Measurements from ENCODE around the gene TNS1.
A peak's percentile ranks its signal among the peaks of the same experiment; 100 is the strongest.

The TNS1 gene

DNA sequence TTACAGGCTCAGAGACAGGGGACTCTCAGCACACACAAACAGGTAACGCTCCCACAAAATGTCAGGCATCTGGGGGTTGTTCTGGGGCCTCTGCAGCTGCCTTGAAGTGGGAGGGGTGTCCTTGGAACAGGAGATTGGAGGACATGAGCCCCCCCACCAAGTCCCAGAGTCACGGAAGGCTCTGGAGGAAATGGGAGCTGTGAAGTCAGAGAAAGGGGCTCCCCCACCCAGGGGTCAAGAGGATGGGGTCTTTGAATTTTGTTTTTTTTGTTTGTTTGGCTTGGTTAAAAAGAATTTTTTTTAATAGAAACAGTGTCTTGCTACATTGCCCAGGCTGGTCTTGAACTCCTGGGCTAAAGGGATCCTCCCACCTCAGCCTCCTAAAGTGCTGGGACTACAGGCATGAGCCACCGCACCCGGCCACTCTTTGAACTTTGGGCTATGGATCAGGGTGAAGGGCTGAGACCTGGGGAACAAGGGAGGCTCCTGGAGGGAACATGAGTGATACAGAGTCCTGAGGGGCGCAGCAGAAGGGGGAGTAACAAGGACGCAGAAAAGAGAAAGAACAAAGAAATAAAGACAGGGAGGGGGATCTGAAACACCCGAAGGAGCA lies 46.8 kb downstream of the TNS1 start:
- DNase-seq: no peak

DNA sequence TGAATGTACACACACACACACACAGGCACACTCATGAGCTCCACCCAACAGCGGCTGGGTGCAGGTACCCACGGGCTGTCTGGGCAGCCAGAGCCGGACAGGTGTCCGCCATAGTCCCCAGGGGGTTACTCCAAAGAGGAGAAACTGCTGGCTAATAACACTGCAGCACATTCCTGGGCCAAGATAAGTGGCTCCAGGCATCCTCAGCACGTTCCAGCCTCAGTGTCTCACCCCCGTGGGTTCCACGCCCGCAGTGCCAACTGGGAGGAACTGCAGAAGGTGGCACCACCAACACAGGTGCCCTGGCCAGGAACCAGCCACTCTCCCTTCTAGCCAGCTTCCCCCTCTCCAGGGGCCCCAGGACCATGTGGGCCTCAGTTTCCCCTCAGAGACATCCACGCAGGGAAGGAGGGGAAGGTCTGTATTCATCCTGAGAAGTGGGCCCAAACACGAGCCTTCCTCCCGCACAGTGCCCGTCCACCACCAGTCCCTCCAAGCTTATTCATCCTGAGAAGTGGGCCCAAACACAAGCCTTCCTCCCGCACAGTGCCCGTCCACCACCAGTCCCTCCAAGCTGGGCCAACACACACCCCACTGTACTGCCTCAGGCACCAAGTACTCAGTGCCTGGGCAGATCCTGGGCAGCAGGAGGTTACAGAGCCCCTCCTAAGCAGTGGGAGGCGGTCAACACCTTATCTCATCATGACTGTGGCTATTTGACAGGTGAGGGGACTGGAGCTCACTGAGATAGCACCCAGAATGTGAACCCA lies 47.6 kb downstream of the TNS1 start:
- DNase-seq: no peak

GRCh38 chr2:217954469-217954868 lies 48.3 kb downstream of the TNS1 start:
- no peak for DNase-seq

DNA sequence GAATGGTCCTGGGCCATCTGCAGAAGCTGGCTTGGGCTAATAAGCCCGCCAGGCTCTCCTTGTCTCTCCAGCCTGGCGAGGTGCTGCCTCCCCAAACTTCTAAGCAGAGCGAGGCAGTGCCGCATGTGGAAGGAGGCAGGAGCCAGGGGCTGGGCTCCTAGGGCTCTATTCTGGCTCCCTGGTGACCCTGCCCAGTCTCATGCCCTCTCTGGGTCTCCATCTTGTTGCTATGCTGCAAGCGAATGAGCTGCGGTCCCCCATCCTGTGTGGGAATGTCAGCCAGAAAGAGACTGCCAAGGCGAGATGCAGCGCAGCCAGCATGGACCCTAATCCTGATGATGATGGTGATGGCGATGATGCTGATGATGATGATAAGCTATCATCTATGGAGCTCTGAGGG lies 48.7 kb downstream of the TNS1 start:
- DNase-seq: no peak

GRCh38 chr2:217953531-217953932 lies 49.3 kb downstream of the TNS1 start:
- no peak for DNase-seq

DNA sequence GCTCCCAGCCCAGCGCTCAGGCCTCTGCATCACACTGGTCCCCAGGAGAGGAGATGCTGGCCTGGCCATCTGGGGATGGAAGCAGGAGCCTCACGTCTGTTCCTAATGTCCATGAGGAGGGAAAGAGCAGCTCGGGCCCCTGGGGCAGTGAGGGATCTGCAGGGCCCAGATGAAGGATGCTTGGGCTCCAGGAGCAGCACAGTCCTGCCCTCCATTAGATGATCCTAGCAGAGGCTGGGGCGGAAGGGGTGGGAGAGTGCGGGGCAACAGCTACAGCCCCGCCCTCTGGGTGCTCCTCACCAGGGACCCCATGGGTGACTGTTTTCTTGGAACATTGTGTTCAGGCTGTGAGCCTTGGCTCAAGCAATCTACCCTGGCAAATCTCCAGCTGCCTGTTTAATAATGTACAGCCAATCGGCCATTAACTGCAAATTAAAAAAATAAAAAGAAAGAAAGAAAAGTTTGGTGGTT lies 49.7 kb downstream of the TNS1 start:
- no peak for DNase-seq

- DNase-seq: no peak
These were observed 50.4 kb downstream of the TNS1 start for GRCh38 chr2:217952409-217952808.

DNA sequence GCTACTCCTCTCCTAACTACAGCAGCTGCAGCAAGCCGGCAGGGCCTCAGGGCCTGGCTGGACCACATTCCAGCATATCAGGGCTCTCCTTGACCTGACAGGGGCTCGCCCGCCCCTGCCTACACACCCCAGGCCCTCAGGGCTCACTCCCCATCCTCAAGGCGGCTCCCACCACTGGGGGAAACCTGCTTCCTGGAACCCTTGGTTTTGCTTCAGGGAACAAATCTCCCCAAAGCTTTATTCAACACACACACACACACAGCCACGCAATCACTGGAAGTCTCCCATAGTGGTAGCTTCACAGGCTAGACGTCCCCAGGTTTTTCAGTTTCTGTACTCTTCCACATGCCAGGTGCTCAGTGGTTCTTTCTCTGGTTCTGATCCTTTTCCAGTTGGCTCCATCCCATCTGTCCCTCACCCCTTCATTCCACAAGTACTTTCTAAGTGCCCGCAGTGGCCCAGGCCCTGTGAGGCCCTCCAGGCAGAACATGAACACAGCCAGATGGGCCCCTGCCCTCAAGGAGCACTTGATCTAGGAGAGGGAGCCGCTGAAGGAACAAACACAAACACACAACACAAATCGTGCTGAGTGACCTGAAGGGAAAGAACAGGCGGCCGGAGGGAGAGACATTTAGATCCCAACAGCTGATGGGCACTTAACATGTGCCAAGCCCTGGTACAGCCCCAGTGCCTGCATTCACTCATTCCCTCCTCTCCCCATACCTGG lies 51.1 kb downstream of the TNS1 start:
- no peak for DNase-seq

- DNase-seq: no peak
These were observed 51.7 kb downstream of the TNS1 start for GRCh38 chr2:217951091-217951490.

- no peak for DNase-seq
These were observed 52.4 kb downstream of the TNS1 start for GRCh38 chr2:217950401-217950871.

DNA sequence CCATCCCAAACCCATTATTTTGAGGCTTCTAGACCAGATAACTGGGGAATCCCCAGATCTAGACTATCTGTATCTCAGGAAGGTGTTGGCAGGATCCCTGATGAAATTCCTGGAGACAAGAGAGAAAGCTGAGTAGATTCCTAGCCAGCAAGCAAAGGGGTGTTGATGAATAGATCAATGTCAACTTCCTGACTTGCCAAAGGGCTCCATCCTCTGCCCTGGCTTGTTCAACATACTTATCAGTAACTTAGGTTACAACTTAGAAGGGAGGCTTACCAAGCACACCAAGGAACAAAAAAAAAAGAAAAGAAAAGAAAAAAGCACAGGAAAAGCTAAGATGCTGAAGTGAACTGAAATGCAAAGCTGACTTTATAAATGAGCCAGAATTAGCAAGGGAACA lies 53.3 kb downstream of the TNS1 start:
- DNase-seq: no peak

DNA sequence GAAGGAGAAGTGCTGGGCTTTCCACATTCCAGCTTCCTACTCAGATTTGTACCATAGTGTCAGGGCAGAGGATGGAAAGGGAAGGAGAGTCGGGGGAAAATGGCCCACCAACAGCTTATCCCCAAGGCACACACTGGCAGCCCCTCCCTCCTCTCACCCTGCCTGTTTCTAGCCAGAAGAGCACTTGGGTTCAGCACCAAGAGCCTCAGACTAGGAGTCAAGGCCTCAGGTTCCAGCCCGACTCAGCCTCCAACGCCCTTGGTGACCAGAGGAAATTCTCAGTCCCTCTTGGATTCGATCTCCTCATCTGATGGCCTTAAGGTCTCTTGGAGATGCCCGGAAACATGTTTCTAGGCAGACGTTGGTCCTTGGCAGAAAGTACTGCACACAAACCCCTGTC lies 53.9 kb downstream of the TNS1 start:
- no peak for DNase-seq

DNA sequence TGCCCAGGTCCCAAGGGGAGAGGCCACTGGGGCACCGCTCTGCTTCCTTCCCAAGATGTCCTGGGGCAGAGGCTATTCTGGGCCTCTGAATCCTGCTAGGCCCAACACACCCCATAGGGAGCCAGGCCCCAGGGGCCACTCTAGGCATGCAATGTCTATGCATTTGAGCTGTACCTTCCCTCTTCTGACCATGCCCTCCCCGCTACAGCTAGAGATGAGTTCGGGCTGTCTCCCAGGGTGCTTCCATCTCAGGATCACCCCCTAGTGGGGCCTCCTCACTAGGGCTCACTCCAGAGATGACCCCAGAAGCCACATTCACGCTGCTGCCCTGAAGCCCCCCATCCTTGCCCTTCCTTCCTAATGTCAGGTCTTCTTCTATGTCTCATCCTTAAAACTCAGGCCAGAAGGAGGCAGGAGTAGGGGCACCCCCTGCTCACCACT lies 54.4 kb downstream of the TNS1 start:
- DNase-seq: no peak

DNA sequence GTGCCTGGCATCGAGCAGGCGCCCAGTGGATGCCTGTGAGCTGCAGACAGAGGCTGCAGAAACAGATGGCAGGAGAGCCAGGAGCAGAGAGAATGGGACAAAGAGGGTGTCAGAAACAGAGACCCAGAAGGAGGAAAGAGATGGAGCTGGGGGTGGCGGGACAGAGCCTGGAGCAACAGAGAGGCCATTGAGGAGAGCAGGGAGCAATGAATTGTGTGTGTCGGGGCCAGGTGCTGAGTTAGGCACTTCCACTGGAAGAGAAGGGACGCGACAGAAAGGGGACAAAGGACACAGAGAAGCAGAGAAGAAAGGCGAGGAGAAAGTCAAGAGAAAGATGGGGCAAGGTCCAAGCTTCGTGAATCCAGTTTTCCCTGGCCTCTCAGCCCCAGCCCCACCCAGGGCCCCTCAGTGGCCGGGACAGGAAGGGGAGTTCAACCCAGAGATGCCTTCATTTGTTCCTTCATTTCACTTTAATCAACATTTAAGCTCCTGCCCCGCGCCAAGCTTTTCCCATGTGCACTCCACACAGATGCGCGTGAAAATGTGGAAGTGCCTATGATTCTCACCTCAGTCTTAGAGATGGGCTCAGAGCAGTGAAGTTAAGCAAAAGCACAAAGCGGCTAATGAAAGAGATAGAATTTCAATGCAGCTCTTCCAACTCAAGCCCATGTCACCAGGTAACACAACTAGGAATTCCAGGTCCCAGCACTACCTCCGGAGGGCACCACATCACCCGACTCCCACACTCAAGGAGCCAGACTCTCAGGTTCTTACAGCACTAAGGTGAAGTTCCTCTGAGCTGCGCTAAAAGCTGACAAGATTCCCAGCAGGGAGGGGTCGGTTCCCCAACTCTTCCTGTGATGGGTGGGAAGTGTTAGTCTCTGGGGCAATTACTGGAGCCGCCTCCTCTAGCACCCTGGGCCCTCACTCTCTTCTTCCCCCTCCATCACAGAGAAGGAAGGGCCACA lies 55.1 kb downstream of the TNS1 start:
- DNase-seq: peak; percentile 42 to 48

GRCh38 chr2:217946051-217946450 lies 56.7 kb downstream of the TNS1 start:
- DNase-seq: no peak

DNA sequence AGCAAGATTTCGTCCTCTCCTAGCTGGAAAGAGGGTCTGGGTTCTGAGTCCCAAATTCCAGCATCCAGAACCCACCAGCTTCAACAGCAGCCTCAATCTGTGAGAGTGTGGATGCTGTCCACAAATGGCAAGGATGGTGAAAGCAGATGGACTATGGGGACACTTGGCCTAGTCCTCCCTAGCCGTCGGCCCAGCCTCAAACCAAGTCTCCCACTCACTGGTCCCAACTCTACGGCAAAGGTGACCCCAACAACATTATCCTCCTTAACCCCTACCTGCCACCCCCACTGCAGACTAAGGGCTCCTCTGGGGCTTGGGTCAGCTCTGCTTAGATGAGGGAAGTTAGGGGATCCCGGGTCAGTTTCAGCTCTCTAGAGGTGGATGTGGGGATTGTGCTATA lies 57.3 kb downstream of the TNS1 start:
- DNase-seq: no peak

DNA sequence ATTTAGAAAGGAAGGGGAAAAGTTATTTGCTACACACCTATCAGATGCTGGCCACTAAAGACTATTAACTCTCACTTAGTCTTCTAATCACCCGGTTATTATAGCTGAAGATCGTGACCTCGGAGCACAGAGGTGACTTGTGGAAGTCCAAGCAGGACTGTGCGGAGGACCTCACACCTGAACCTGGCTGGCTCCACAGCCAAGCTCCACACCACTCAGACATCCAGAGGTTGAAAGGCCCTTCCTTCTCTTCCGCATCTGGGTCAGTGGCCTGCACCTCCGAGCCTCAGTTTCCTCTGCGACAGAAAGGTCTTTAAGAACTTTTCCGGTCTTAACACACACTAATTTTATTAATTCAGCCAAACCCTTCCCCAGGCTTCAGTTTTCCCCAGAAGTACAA lies 57.9 kb downstream of the TNS1 start:
- DNase-seq: no peak

DNA sequence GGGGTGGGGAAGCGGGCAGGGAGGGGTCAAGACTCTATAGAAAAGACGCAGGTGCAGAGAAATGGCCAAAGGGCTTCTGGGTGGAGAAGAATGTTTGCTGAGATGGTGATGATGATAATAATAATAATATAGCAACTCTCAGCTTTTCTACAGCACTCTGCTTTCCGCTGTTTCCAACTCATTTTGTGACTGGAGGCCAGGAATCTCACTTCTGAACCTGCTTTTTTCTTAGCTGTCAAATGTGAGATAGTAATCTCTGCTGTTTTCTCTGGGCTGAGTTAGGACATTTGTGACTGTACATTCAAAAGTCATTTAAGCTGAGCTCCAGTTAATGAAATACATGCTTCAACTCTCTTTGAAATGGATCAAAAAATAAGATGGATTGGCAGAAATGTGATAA lies 58.4 kb downstream of the TNS1 start:
- DNase-seq: no peak

- DNase-seq: peak; percentile 77 to 81
These were observed 59.1 kb downstream of the TNS1 start for GRCh38 chr2:217943446-217944321.

- DNase-seq: peak; percentile 38 to 73
These were observed 60.0 kb downstream of the TNS1 start for GRCh38 chr2:217942731-217943335.
